ENCODE data around the gene FAM3B. TPM values are rescaled to one million over a fixed set of nuclear protein-coding genes. Genes with fewer than 3 reads are reported as not detected.

The FAM3B gene
- total and polyA plus RNA-seq, 2 of the 4 experiments (the other 2 are of a cell fraction), result not detected

- no peak overlapping the region for H4K91ac ChIP-seq (ENCODE audit: insufficient read depth, low read depth, low read length)
- no peak overlapping the region for H3K4ac ChIP-seq (ENCODE audit: low read depth, low read length)
- no peak overlapping the region for H3K14ac ChIP-seq (replicated peaks; ENCODE audit: low read depth, low read length)
- H3K4me2 ChIP-seq (ENCODE audit: low read depth, low read length), result no peak overlapping the region
- no peaks in the 10 kb centered on the region for H3K9me3 ChIP-seq (ENCODE audit: control insufficient read depth, insufficient read depth, low read length)
- ChIA-PET POLR2A (ENCODE audit: unreplicated experiment) (no interaction called here), CTCF (no interaction called here)
- no peak overlapping the region for H3K18ac ChIP-seq (ENCODE audit: low read depth, low read length)
- H3K4me1 ChIP-seq (ENCODE audit: control insufficient read depth, insufficient read depth, low read length), result no peaks in the 10 kb centered on the region
- no peaks in the 10 kb centered on the region for H4K20me1 ChIP-seq (ENCODE audit: insufficient read depth, low read length)
- H3K36me3 ChIP-seq (ENCODE audit: control insufficient read depth, insufficient read depth, low read length), result no peaks in the 10 kb centered on the region
- TF ChIP-seq BHLHE40 (IDR thresholded peaks at IDR 0.05; ENCODE audit: low read depth, low read length), result no peak
- TF ChIP-seq POLR2A (IDR thresholded peaks at IDR 0.05; ENCODE audit: low read depth, low read length), result no peak
- no peak for TF ChIP-seq SMC3 (IDR thresholded peaks at IDR 0.05; ENCODE audit: low read depth, low read length)
- no peak for TF ChIP-seq CHD1 (IDR thresholded peaks at IDR 0.05; ENCODE audit: low read depth, low read length)
- TF ChIP-seq, protein P1, sequence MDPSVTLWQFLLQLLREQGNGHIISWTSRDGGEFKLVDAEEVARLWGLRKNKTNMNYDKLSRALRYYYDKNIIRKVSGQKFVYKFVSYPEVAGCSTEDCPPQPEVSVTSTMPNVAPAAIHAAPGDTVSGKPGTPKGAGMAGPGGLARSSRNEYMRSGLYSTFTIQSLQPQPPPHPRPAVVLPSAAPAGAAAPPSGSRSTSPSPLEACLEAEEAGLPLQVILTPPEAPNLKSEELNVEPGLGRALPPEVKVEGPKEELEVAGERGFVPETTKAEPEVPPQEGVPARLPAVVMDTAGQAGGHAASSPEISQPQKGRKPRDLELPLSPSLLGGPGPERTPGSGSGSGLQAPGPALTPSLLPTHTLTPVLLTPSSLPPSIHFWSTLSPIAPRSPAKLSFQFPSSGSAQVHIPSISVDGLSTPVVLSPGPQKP (IDR thresholded peaks at IDR 0.05; ENCODE audit: borderline replicate concordance, low read depth, low read length), result no peak
- TF ChIP-seq, protein P2, sequence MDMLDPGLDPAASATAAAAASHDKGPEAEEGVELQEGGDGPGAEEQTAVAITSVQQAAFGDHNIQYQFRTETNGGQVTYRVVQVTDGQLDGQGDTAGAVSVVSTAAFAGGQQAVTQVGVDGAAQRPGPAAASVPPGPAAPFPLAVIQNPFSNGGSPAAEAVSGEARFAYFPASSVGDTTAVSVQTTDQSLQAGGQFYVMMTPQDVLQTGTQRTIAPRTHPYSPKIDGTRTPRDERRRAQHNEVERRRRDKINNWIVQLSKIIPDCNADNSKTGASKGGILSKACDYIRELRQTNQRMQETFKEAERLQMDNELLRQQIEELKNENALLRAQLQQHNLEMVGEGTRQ (IDR thresholded peaks at IDR 0.05; ENCODE audit: low read depth, low read length), result no peak
- TF ChIP-seq RAD21 (IDR thresholded peaks at IDR 0.05; ENCODE audit: low read length), result no peak
- no peak for TF ChIP-seq RFX5 (IDR thresholded peaks at IDR 0.05; ENCODE audit: low read depth, low read length)
- TF ChIP-seq MXI1 (IDR thresholded peaks at IDR 0.05; ENCODE audit: borderline replicate concordance, low read depth, low read length), result no peak
- TF ChIP-seq FOS (IDR thresholded peaks at IDR 0.05; ENCODE audit: low read depth, low read length), result no peak
- no peak for TF ChIP-seq CEBPB (IDR thresholded peaks at IDR 0.05; ENCODE audit: low read depth, low read length)
- no peak for TF ChIP-seq MAFK (IDR thresholded peaks at IDR 0.05; ENCODE audit: low read depth, low read length)
- no peak for TF ChIP-seq NFE2L2 (IDR thresholded peaks at IDR 0.05; ENCODE audit: low read depth, low read length)
- no peak for TF ChIP-seq MAZ (IDR thresholded peaks at IDR 0.05; ENCODE audit: borderline replicate concordance, low read depth, low read length)
- no peak for TF ChIP-seq RCOR1 (IDR thresholded peaks at IDR 0.05; ENCODE audit: insufficient replicate concordance, low read length)
- no peak for TF ChIP-seq CTCF (conservative IDR thresholded peaks at IDR 0.05; ENCODE audit: low read depth, low read length)
- no peaks in the 10 kb centered on the region for H3K9me1 ChIP-seq (ENCODE audit: insufficient read depth, low read length)
- no peak overlapping the region for H4K8ac ChIP-seq (ENCODE audit: low read depth in 2 of 2, low read length in 2 of 2)
- H3K79me1 ChIP-seq (ENCODE audit: low read depth in 1 of 2, low read length in 2 of 2), result no peaks in the 10 kb centered on the region
- no peak overlapping the region for H2BK20ac ChIP-seq (ENCODE audit: low read depth, low read length)
- H3K23ac ChIP-seq (ENCODE audit: low read depth, low read length), result no peak overlapping the region
- no peak overlapping the region for H3K27ac ChIP-seq (ENCODE audit: insufficient read depth, low read length)
- dilution Hi-C loops (cut with HindIII; ENCODE audit: low sequenced_read_pairs, unreplicated experiment), result no loop called here
- H3K56ac ChIP-seq (ENCODE audit: extremely low read depth, insufficient read depth, low read length), result no peak overlapping the region
- no peak overlapping the region for H2BK5ac ChIP-seq (ENCODE audit: low read depth, low read length, poor library complexity, severe bottlenecking)
- H2BK120ac ChIP-seq (ENCODE audit: low read depth, low read length), result no peak overlapping the region
- no peak overlapping the region for H4K5ac ChIP-seq (ENCODE audit: low read depth, low read length)
- H2AK9ac ChIP-seq (replicated peaks; ENCODE audit: low read depth, low read length, poor library complexity), result no peak overlapping the region
- 90% methylated on average over 2 of the region's 16 CpGs; no CpG with 5 or more reads in 1 of the 2 experiments for WGBS, 2 experiments (ENCODE audit: extremely low coverage in 2 of 2, insufficient read length in 1 of 2)
- ATAC-seq (ENCODE audit: low read depth), result no peak
- no peak overlapping the region for H2AFZ ChIP-seq (replicated peaks; ENCODE audit: low read length, poor library complexity)
- no peak for DNase-seq
- BruUV-seq (replicated peaks), result no TSS peak
- H2AK5ac ChIP-seq (ENCODE audit: low read depth, low read length), result no peak overlapping the region
- in situ Hi-C loops (cut with MboI; ENCODE audit: low sequenced_read_pairs), result no loop called here
- no peak overlapping the region for H3K9ac ChIP-seq (ENCODE audit: low read depth, low read length)
- H3K4me3 ChIP-seq (ENCODE audit: insufficient read depth, low read depth, low read length), result no peak overlapping the region
- peaks cover 2% of the 10 kb centered on the region; the same call in 1 of the 2 replicates for H3K27me3 ChIP-seq (ENCODE audit: control insufficient read depth, insufficient read depth, low read length)
- no peak overlapping the region for H2BK15ac ChIP-seq (ENCODE audit: low read depth, low read length)
- intact Hi-C loops (cut with micrococcal nuclease), result no loop called here
Observed at GRCh38 chr21:41398831-41399230, 82.2 kb downstream of the FAM3B start.

Measured in IMR-90 (cell line).